HG03342 (cell line): ENCODE data around the gene SLC6A6.

ENCODE experiments used
- ATAC-seq: cut with Tn5 transposase; IDR thresholded peaks from one replicate; pipeline ENCODE4 v1.9.1; 2021; ENCODE audit warnings: mild to moderate bottlenecking, moderate library complexity; ENCODE audit not compliant: unreplicated experiment

Gene SLC6A6

GRCh38 chr3:14464521-14464920 is 62.1 kb downstream of the SLC6A6 start:
- no peak for ATAC-seq

GRCh38 chr3:14465425-14465824 is 63.0 kb downstream of the SLC6A6 start:
- no peak for ATAC-seq

DNA sequence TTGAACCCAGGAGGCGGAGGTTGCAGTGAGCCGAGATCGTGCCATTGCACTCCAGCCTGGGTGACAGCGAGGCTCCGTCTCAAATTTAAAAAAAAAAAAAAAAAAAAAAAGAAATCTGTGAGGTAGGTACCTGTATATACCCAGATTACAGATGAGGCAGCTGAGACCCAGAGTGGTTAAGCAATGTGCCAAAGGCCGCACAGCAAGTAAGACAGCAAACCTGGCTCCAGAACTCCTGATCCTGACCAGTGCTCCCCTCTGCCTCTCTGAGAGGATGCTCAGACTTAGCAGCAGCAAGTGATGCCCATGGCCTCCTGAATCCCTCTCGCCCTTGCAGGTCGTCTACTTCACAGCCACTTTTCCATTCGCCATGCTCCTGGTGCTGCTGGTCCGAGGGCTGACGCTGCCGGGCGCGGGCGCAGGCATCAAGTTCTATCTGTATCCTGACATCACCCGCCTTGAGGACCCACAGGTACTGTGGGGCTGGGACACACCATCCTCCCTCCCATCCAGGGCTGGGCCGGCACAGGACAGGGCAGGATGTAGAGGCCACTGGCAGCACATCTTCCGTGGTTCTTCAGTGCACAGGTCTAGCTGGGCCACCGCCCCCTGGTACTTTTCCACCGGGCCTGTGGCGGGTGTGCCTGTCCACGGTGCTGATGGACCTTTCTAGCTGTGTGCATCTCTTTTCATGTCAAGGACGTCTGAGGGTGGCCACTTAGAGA is 63.9 kb downstream of the SLC6A6 start:
- no peak for ATAC-seq

DNA sequence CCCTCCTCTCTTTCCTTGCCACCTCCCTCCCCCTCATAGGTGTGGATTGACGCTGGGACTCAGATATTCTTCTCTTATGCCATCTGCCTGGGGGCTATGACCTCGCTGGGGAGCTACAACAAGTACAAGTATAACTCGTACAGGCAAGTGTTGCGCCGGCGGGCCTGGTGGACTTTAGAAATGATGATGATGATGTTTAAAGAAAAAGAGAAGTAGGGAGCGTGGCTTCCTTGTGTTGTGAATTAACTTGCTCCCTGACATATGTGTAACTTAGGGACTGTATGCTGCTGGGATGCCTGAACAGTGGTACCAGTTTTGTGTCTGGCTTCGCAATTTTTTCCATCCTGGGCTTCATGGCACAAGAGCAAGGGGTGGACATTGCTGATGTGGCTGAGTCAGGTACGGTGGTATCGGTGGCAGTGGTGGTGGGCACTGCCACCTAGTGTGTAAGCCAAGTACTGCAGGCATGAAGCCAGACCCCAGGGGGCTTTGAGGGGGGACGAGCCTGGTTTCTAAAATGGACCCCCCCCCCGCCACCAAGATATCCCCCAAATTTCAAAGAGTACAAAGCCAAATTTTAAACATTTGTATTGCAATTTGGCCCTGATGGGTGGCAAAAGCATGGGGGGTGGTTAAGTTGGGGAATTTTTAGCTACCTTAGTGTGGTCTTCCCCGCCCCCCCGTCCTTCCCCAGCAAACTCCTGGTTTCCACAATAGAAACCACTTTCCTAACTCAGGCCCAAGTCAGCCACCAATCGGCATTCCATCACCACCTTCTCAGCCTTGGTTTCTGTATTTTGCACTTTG is 65.6 kb downstream of the SLC6A6 start:
- no peak for ATAC-seq

GRCh38 chr3:14468621-14468981 is 66.2 kb downstream of the SLC6A6 start:
- ATAC-seq, result no peak

- no peak for ATAC-seq
Measured at GRCh38 chr3:14470461-14470860, 68.1 kb downstream of the SLC6A6 start.

- no peak for ATAC-seq
Measured at GRCh38 chr3:14471016-14471415, 68.6 kb downstream of the SLC6A6 start.

- ATAC-seq, result no peak
Measured at GRCh38 chr3:14471690-14472089, 69.3 kb downstream of the SLC6A6 start.

DNA sequence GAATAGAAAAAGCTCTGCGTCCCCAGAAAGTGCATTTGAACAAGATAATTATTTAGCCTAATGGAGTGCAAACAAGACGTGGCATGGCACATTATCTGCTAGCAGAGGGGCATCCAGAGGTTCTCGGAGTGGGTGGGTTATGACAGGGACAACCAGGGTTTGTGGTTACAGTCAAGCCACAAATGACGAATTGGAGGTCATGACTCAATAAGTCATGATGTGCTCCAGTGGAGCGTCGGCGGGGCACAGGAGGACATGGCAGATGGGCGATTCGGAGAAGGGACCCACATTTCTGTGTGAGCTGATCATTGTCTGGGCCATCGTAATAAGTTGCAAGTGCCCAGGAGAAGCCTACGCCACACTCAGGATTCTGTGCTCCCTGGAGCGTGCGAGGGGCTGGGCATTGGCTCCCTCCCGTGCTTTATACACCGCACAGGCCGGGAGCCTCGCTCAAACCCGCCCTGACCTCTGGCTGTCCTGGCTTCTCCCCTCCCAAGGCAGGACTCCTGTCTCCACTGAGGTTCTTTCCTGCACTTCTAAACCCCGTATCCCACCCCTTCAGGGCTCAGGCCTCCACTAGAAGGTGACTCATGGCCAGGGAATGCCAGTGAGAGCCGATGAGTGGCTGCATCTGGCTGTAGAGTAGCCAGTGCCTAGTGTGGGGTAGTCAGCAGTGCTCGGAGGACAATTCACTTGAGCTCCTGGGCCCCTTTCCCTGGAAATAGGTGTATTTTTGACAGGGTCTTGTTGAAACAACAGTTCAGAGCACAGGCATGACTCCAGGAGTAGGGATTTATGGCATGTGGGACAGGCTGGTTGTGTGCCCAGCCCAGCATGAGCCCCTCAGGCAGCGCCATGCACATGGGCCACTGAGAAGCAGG is 70.3 kb downstream of the SLC6A6 start:
- ATAC-seq, result no peak

DNA sequence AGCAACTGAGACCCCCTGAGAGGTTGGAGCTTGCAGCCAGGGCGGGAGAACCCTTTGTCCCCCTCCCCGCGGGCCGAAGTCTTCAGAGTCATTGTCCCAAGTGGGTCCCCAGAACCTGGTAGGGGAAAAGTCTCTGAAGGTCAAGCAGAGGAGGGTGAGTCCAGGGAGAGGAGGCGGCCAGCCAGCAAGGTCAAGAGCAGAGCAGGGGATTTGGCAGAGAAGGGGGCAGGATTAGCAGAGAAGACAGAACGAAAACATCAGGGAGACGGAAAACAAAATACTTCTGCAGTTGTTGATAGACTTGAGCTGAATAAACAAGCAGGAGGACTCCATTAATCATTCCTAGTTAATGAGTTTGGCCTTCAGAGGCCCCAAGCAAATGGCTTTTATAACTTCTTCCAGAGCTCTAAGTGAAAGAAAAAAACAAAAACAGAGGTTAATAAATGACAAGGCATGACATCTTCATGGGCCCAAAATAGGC is 71.0 kb downstream of the SLC6A6 start:
- no peak for ATAC-seq

- ATAC-seq, result no peak
Measured at GRCh38 chr3:14474363-14475081, 72.1 kb downstream of the SLC6A6 start.

DNA sequence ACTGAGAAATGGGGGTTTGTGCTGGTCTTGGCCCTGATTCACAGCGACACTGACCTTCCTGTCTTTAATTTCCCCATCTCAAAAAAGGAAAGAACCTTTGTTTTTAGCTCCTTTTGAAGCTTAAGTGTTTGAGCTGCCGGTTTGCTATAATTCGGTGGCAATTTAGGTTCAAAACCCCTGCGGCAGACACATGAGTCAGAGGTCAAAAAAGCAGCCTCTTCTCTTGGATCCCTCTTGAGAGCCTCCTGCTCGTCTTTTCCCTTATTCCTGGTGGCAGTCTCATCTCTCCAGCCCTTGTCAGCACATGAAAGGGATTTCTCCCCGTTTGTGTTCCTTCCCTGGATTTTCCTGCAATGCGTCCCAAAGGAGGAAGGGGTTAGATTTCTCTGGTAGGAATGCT is 73.2 kb downstream of the SLC6A6 start:
- ATAC-seq, result no peak

- ATAC-seq, result no peak
Measured at GRCh38 chr3:14476583-14477265, 74.3 kb downstream of the SLC6A6 start.

- ATAC-seq, result no peak
Measured at GRCh38 chr3:14477311-14477935, 75.0 kb downstream of the SLC6A6 start.

GRCh38 chr3:14478956-14479550 is 76.6 kb downstream of the SLC6A6 start:
- no peak for ATAC-seq

GRCh38 chr3:14479591-14479990 is 77.2 kb downstream of the SLC6A6 start:
- ATAC-seq, result no peak

DNA sequence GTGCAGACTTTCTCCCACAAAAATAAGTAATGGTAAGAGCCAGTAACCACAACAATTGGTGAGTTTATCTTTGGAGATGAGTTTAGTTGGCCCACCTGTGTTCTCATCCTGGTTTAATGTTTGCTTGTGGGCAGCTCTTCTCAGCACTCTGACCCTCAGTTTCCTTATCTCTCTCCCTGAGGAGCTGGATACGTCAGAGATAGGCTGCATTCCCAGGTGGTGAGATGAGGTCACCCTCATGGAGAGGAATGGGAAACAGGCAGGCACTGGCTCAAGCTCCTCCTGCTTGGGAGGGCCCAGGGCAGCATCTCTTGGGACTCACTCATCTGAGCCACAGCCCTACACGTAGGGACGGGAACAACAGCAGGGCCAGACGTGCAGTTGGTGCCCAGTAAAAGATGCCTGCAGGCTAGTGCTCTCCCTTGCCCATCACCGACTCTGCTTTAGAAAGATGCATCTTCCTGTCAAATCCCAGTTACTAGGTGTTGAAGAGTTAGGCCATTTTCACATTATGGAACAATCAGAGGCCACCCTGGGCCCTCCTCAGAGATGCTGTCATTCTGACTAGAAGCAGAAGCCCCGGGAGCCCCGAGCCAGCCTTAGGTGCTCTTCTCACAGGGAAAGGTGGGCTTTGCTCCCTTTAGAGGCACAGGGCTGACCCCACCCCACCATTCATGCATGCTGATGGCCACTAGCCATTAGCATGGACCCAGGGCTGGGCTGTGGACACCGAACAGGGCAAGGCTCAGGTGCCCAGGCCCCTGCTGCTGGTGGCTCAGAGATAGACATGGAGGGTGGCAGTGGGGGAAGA is 78.0 kb downstream of the SLC6A6 start:
- no peak for ATAC-seq

DNA sequence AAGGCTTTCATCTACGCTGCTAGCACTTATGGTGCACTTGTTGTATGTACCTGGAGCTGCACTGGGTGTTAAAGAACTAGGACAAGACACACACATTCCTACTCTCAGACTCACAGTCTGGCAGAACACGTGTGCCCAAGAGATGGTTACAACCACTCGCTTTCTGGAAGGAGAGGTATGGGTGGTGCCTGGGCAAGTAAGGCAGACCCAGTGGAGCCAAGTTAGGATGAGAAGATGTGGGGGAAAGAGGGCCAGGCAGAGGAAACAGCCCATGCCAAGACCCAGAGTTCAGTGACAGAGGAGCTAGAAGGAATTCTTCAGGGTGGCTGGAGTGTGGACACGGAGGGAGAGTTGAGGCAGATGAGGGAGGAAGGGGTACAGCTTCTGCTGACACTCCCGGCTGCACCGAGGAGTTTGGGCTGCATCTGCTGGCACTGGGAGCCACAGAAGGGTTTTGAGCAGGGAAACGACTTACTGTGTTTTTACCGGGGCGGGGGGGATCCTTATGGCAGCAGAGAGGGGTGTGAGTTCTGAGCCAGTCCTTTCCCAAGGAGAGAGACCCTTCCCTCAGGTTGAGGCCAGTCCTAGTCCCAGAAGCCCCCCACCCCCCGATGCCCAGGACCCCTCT is 78.7 kb downstream of the SLC6A6 start:
- ATAC-seq, result no peak
